Hepatocyte (in vitro differentiated cells): ENCODE data around the gene SULT1A2.
"Not testable (repeated sequence)": the region's sequence is repeated elsewhere in the genome, so short reads cannot be mapped to it uniquely, and the experiment has no call there.

Experiments used
- CTCF ChIP-seq: fragments of 200-600 bp; sonication (generic); IDR thresholded peaks from 2 replicates; pipeline ENCODE4 v1.5.1; 2016; ENCODE audit warnings: antibody characterized with exemption, mild to moderate bottlenecking; ENCODE audit not compliant: poor library complexity
- EZH2 ChIP-seq: fragments of 200-600 bp; sonication (generic); IDR thresholded peaks from 2 replicates; pipeline ENCODE4 v1.6.1; 2016; ENCODE audit warnings: antibody characterized with exemption, mild to moderate bottlenecking, borderline replicate concordance
- EZH2phosphoT487 ChIP-seq: fragments of 200-600 bp; sonication (generic); IDR thresholded peaks from one replicate; pipeline ENCODE4 v1.6.1; 2018; ENCODE audit warnings: antibody characterized with exemption, mild to moderate bottlenecking, low read depth, moderate library complexity; ENCODE audit not compliant: unreplicated experiment, severe bottlenecking

- TF ChIP-seq CTCF, EZH2, EZH2phosphoT487: not testable (repeated sequence)
These were observed 23.5 kb upstream of the SULT1A2 start for GRCh38 chr16:28620316-28620715.
